Fibroblast of mammary gland (primary cell): ENCODE results near the gene PSMC2.
"Not testable (repeated sequence)": the region's sequence is repeated elsewhere in the genome, so short reads cannot be mapped to it uniquely, and the experiment has no call there.

ENCODE experiments used
- DNase-seq: peaks from one replicate; pipeline ENCODE4 v3.0.0-alpha.2; 2010; ENCODE audit warnings: low read depth
- H3K4me3 ChIP-seq: 2 replicates; pipeline ENCODE4 v1.5.1; 2011; ENCODE audit warnings: low read depth, mild to moderate bottlenecking, low read length, moderate library complexity; ENCODE audit not compliant: control insufficient read depth
- CTCF ChIP-seq: conservative IDR thresholded peaks from 2 replicates; pipeline ENCODE4 v1.5.1; 2011; ENCODE audit warnings: low read depth, low read length, inconsistent platforms; ENCODE audit not compliant: control insufficient read depth, insufficient read depth

Gene PSMC2

DNA sequence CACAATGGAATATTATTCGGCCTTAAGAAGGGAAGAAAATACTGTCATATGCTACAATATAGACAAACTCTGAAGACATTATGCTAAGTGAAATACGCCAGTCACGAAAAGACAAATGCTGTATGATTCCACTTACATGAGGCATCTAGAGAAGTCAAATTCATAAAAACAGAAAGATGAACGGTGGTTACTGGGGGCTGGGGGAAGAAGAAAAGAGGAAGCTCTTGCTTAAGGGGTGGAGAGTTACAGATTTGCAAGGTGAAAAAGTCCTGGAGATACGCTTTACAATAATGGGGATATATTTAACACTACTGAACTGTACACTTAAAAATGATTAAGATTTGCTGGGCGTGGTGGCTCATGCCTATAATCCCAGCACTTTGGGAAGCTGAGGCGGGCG lies 49.0 kb downstream of the PSMC2 start:
- no peak for TF ChIP-seq CTCF
- no peak overlapping the region for H3K4me3 ChIP-seq
- no peak for DNase-seq

DNA sequence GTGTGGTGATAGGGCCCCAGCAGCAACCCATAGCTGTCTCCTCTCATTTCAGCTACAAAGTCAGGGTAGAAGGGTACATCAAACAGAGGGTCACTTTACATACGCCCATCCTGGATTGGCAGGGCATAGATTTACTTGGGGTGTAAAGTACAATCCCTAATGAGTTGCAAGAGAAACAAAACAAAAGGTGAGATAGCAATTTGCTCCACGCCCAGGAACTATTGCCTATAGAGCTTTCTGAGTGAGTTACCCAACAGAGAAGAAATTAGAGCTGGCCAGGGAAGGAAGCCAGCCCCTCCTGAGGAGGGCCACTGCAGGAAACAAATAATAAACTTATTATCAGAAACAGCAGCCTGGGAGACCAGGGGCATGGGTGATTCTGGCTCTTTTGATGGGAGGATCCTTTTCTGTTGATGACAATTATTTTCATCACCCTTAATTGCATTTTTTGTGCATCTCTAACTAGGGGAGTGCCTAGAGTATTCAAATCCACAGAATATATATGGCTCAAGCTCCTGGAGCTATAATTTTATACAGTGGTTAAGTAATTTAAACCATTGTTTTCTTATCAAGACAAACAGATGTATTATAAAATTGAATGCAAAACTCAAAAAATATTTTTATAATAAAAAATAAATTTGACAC lies 51.2 kb downstream of the PSMC2 start:
- DNase-seq: no peak
- TF ChIP-seq CTCF: no peak
- no peak overlapping the region for H3K4me3 ChIP-seq

DNA sequence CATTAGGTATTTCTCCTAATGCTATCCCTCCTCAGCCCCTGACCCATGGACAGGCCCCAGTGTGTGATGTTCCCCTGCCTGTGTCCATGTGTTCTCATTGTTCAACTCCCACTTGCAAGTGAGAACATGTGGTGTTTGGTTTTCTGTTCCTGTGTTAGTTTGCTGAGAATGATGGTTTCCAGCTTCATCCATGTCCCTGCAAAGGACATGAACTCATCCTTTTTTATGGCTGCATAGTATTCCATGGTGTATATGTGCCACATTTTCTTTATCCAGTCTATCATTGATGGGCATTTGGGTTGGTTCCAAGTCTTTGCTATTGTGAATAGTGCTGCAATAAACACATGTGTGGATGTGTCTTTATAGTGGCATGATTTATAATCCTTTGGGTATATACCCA lies 52.2 kb downstream of the PSMC2 start:
- not testable (repeated sequence) for H3K4me3 ChIP-seq, DNase-seq

DNA sequence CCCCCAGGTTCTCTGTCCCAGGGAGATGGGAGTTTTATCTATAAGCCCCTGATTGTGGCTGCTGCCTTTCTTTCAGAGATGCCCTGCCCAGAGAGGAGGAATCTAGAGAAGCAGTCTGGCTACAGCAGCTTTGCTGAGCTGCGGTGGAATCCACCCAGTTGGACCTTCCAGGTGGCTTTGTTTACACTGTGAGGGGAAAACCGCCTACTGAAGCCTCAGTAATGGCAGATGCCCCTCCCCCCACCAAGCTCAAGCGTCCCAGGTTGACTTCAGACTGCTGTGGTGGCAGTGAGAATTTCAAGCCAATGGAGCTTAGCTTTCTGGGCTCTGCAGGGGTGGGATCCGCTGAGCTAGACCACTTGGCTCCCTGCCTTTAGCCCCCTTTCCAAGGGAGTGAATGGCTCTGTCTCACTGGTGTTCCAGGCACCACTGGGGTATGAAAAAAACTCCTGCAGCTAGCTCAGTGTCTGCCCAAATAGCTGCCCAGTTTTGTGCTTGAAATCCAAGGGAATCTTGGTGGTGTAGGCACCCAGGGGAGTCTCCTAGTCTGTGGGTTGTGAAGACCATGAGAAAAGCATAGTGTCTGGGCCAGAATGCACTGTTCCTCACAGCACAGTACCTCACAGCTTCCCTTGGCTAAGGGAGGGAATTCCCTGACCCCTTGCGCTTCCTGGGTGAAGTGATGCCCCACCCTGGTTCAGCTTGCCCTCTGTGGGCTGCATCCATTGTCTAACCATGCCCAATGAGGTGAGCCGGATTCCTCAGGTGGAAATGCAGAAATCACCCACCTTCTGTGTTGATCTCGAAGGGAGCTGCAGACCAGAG lies 58.6 kb downstream of the PSMC2 start:
- H3K4me3 ChIP-seq, DNase-seq: not testable (repeated sequence)

DNA sequence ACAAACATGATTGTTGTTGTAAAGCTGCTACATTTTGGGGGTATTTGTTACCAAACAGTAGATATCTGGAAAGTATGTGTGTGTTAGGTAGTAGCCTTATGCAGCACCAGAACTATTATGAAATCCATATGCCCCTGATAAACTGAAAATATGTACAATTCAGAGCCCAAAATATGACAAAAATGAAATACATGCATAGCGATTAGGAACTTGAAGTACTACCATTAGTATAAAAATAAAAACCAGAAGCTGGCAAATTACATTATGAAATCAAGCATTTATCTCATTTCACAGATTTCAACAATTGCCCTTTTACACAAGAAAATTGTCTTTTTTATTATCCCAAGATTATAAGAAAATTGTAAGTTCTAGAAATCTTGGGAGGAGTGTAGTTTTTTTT lies 64.7 kb downstream of the PSMC2 start:
- TF ChIP-seq CTCF: no peak
- DNase-seq: no peak
- no peak overlapping the region for H3K4me3 ChIP-seq

DNA sequence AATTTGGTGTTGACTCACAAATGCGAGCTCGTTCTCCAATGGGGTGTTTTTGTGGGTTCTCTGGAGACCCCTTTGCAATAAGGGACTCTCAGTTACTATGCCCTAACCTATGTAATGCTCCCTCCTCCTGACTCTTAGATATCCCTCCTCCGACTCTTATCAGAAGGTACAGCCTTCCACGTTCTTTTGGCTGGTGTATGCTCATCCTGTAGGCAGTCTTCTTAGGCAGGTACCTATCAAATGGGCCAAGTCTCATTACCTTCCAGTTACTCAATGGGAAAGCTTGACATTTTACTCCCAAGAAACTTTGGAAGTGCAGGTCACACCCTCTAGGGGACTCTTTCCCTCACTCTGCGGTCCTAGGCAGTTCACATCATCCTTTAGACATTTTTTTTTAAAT lies 66.0 kb downstream of the PSMC2 start:
- no peak for TF ChIP-seq CTCF
- no peak for DNase-seq
- no peak overlapping the region for H3K4me3 ChIP-seq

GRCh38 chr7:103418241-103418640 lies 70.8 kb downstream of the PSMC2 start:
- DNase-seq: no peak
- H3K4me3 ChIP-seq: no peak overlapping the region
- TF ChIP-seq CTCF: no peak
